ENCODE measurements around the gene BSPRY.

BSPRY gene

GRCh38 chr9:113409883-113410206, 60.5 kb downstream of the BSPRY start:
- Histone ChIP-seq H3K9me3 (ENCODE audit: insufficient read depth, low read length, severe bottlenecking) (no peaks in the 10 kb centered on the region), H3K4me3 (ENCODE audit: low read depth in 1 of 2, low read length in 2 of 2) (peak overlapping the region; percentile 77 to 82), H4K20me1 (ENCODE audit: insufficient read depth, low read length) (no peaks in the 10 kb centered on the region; the same call in 1 of the 2 replicates), H3K79me2 (ENCODE audit: insufficient read depth, low read length) (peaks cover 21% of the 10 kb centered on the region), H3K27ac (ENCODE audit: low read length) (peak overlapping the region; percentile 97), H3K27me3 (ENCODE audit: insufficient read depth, low read length, poor library complexity) (no peaks in the 10 kb centered on the region), H3K9ac (ENCODE audit: low read depth, low read length) (peak overlapping the region; percentile 82), H3K4me1 (ENCODE audit: insufficient read depth, low read length) (peaks cover 26% of the 10 kb centered on the region), H2AFZ (ENCODE audit: low read depth, low read length) (peak overlapping the region; percentile 80), H3K36me3 (ENCODE audit: insufficient read depth, low read length) (peaks cover 23% of the 10 kb centered on the region), H3K4me2 (ENCODE audit: insufficient read depth, low read length) (peak overlapping the region; percentile 94)
- ATAC-seq (ENCODE audit: insufficient read depth, low read depth): peak; percentile 33
- DNase-seq: no peak
- TF ChIP-seq EZH2 (IDR thresholded peaks at IDR 0.05; ENCODE audit: borderline replicate concordance, low read depth, low read length, severe bottlenecking) (no peak), CTCF (IDR thresholded peaks at IDR 0.05; ENCODE audit: borderline replicate concordance, extremely low read depth, low read length, poor library complexity, severe bottlenecking) (no peak)

- peak; percentile 92 for ATAC-seq (ENCODE audit: insufficient read depth, low read depth)
- TF ChIP-seq EZH2 (IDR thresholded peaks at IDR 0.05; ENCODE audit: borderline replicate concordance, low read depth, low read length, severe bottlenecking): no peak
- TF ChIP-seq CTCF (IDR thresholded peaks at IDR 0.05; ENCODE audit: borderline replicate concordance, extremely low read depth, low read length, poor library complexity, severe bottlenecking): peak; percentile 15
- H3K79me2 ChIP-seq (ENCODE audit: insufficient read depth, low read length): peaks cover 21% of the 10 kb centered on the region
These were observed 61.0 kb downstream of the BSPRY start, which contains the start of the genes C9orf43 and POLE3 for GRCh38 chr9:113410207-113410864. Gene C9orf43 (plus strand): TSS chr9:113410747. CDS start chr9:113413494, 2,747 bp downstream. Gene POLE3 (minus strand): TSS chr9:113410675. CDS start chr9:113410293, 382 bp downstream.

GRCh38 chr9:113416149-113416721, 66.9 kb downstream of the BSPRY start:
- ATAC-seq (ENCODE audit: insufficient read depth, low read depth): no peak
- Histone ChIP-seq H2AFZ (ENCODE audit: low read depth, low read length) (no peak overlapping the region), H3K27ac (ENCODE audit: low read length) (no peak overlapping the region), H3K4me3 (ENCODE audit: low read depth in 1 of 2, low read length in 2 of 2) (no peak overlapping the region), H3K36me3 (ENCODE audit: insufficient read depth, low read length) (no peaks in the 10 kb centered on the region), H3K9ac (ENCODE audit: low read depth, low read length) (no peak overlapping the region), H3K4me1 (ENCODE audit: insufficient read depth, low read length) (peaks cover 8% of the 10 kb centered on the region), H4K20me1 (ENCODE audit: insufficient read depth, low read length) (no peaks in the 10 kb centered on the region), H3K79me2 (ENCODE audit: insufficient read depth, low read length) (no peaks in the 10 kb centered on the region), H3K27me3 (ENCODE audit: insufficient read depth, low read length, poor library complexity) (no peaks in the 10 kb centered on the region), H3K9me3 (ENCODE audit: insufficient read depth, low read length, severe bottlenecking) (no peaks in the 10 kb centered on the region), H3K4me2 (ENCODE audit: insufficient read depth, low read length) (no peak overlapping the region)
- TF ChIP-seq CTCF (IDR thresholded peaks at IDR 0.05; ENCODE audit: borderline replicate concordance, extremely low read depth, low read length, poor library complexity, severe bottlenecking): no peak
- no peak for TF ChIP-seq EZH2 (IDR thresholded peaks at IDR 0.05; ENCODE audit: borderline replicate concordance, low read depth, low read length, severe bottlenecking)
- DNase-seq: no peak

More at GRCh38 chr9:113410207-113410864, 61.0 kb downstream of the BSPRY start, which contains the start of the genes C9orf43 and POLE3:
- Histone ChIP-seq H3K4me1 (ENCODE audit: insufficient read depth, low read length) (peaks cover 26% of the 10 kb centered on the region), H3K4me2 (ENCODE audit: insufficient read depth, low read length) (peak within 1 kb of the TSS; percentile 94), H3K27me3 (ENCODE audit: insufficient read depth, low read length, poor library complexity) (no peaks in the 10 kb centered on the region), H3K27ac (ENCODE audit: low read length) (peak within 1 kb of the TSS; percentile 97), H3K36me3 (ENCODE audit: insufficient read depth, low read length) (peaks cover 23% of the 10 kb centered on the region), H4K20me1 (ENCODE audit: insufficient read depth, low read length) (no peaks in the 10 kb centered on the region; the same call in 1 of the 2 replicates), H2AFZ (ENCODE audit: low read depth, low read length) (peak within 1 kb of the TSS; percentile 90), H3K4me3 (ENCODE audit: low read depth in 1 of 2, low read length in 2 of 2) (peak within 1 kb of the TSS; percentile 77 to 82), H3K9me3 (ENCODE audit: insufficient read depth, low read length, severe bottlenecking) (no peaks in the 10 kb centered on the region), H3K9ac (ENCODE audit: low read depth, low read length) (peak within 1 kb of the TSS; percentile 82)
- peak; percentile 95 for DNase-seq

Measured in DND-41 (cell line).